ENCODE data around the gene DYNC2I2. TPM values are rescaled to one million over a fixed set of nuclear protein-coding genes. Genes with fewer than 3 reads are reported as not detected.
"Not testable (repeated sequence)": the region's sequence is repeated elsewhere in the genome, so short reads cannot be mapped to it uniquely, and the experiment has no call there.

The DYNC2I2 gene
- total RNA-seq, 4 donors from 2014 or later: 71.9 to 103 (median 95.8) TPM

DNA sequence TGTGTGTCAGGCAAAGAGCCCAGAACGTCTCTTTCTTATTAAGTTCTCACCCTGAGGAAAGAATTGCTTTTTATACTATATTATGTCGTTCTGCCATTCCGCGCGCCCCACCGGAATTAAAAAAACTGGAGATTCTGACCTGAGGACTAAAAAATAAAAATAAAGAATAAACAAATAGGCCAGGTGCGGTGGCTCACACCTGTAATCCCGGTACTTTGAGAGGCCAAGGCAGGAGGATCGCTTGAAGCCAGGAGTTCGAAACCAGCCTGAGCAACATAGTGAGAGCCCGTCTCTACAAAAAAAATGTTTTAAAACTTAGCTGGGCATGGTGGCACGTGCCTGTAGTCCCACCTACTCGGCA is 677 bp upstream of the DYNC2I2 start:
- TF ChIP-seq POLR2A (IDR thresholded peaks at IDR 0.05) (no peak), CTCF (IDR thresholded peaks at IDR 0.05) (no peak)
- H3K27ac ChIP-seq: peak overlapping the region; percentile 93 to 97 (median 96)
- peak overlapping the region in 2 of 4 donors; percentile 79 to 97 for H3K4me3 ChIP-seq
- no peaks in the 10 kb centered on the region for H3K9me3 ChIP-seq
- peak in 1 of 3 donors; percentile 37 for DNase-seq
- no peaks in the 10 kb centered on the region for H3K4me1 ChIP-seq
- H3K27me3 ChIP-seq: no peaks in the 10 kb centered on the region
- H3K36me3 ChIP-seq: no peaks in the 10 kb centered on the region

DNA sequence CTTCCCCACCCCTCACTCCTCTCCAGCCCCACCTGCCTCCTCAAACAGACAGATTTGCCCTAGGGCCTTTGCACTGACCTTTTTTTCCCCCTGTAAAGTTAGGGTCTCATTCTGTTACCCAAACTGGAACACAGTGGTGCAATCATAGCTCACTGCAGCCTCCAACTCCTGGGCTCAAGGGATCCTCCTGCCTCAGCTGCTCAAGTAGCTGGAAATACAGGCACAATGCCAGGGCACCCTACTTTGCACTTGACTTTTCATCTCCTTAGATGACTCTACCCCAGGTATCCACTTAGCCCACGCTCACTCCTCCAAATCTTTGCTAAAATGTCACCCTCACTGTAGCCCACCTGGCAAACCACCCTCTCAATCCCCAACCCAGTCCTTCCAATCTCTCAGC is 2.2 kb downstream of the DYNC2I2 start:
- no peaks in the 10 kb centered on the region for H3K27me3 ChIP-seq
- no peaks in the 10 kb centered on the region for H3K9me3 ChIP-seq
- no peak overlapping the region for H3K4me3 ChIP-seq
- no peak overlapping the region for H3K27ac ChIP-seq
- no peak for TF ChIP-seq POLR2A (IDR thresholded peaks at IDR 0.05)
- TF ChIP-seq CTCF (IDR thresholded peaks at IDR 0.05): no peak
- H3K4me1 ChIP-seq: no peaks in the 10 kb centered on the region
- no peak for DNase-seq
- H3K36me3 ChIP-seq: no peaks in the 10 kb centered on the region

DNA sequence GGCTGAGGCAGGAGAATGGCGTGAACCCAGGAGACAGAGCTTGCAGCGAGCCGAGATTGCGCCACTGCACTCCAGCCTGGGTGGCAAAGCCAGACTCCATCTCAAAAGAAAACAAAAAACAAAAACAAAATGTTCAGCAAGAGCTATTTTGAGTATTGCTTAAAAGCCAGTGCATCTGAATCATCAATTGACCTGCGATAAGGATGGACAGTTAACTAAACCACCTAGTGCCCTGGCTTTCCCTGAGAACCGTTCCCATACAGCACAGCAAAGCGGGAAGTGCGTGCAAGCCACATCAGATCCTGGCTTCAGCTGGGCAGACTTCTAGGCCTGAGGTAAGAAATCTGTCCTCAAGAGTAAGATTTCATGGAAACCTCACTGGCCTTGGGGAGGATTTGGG is 2.7 kb downstream of the DYNC2I2 start:
- no peaks in the 10 kb centered on the region for H3K4me1 ChIP-seq
- H3K36me3 ChIP-seq: no peaks in the 10 kb centered on the region
- no peak for DNase-seq
- no peaks in the 10 kb centered on the region for H3K27me3 ChIP-seq
- H3K27ac ChIP-seq: no peak overlapping the region
- no peaks in the 10 kb centered on the region for H3K9me3 ChIP-seq
- TF ChIP-seq POLR2A (IDR thresholded peaks at IDR 0.05) (no peak), CTCF (IDR thresholded peaks at IDR 0.05) (no peak)
- no peak overlapping the region for H3K4me3 ChIP-seq

- no peak overlapping the region for H3K27ac ChIP-seq
Measured at GRCh38 chr9:128651798-128652197, 4.8 kb downstream of the DYNC2I2 start.

DNA sequence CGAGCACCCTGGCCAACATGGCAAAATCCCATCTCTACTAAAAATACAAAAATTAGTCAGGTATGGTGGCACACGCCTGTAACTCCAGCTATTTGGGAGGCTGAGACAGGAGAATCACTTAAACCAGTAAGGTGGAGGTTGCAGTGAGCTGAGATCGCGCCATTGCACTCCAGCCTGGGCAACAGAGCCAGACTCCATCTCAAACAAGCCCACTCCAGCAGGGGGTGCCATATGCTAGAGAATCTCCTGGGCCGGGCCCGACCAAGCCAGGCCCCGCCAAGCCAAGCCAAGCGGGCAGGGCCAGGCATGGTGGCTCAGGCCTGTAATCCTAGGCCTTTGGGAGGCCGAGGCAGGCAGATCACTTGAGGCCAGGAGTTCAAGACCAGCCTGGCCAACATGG is 8.4 kb downstream of the DYNC2I2 start:
- H3K4me1 ChIP-seq, H3K27ac ChIP-seq, H3K36me3 ChIP-seq, H3K27me3 ChIP-seq, H3K4me3 ChIP-seq, H3K9me3 ChIP-seq: not testable (repeated sequence)
- DNase-seq: peak; percentile 64 to 83 (median 71)
- TF ChIP-seq CTCF (IDR thresholded peaks at IDR 0.05): peak; percentile 25 to 55 (median 46)

More at GRCh38 chr9:128651798-128652197, 4.8 kb downstream of the DYNC2I2 start:
- Histone ChIP-seq H3K4me1 (no peaks in the 10 kb centered on the region), H3K4me3 (no peak overlapping the region), H3K9me3 (no peaks in the 10 kb centered on the region), H3K27me3 (no peaks in the 10 kb centered on the region), H3K36me3 (no peaks in the 10 kb centered on the region)
- DNase-seq: no peak
- TF ChIP-seq POLR2A (IDR thresholded peaks at IDR 0.05): no peak
- TF ChIP-seq CTCF (IDR thresholded peaks at IDR 0.05): no peak
